Stimulated activated CD4-positive, alpha-beta T cell treated with anti-CD3 and anti-CD28 coated beads, Interleukin-4, amount 100 ng/mL, for 4 hours (primary cell): ENCODE results near the gene EFCAB6.

Experiments
- DNase-seq, 2 experiments: peaks; one replicate each; pipeline ENCODE4 v3.0.0-alpha.2; 2020

Gene EFCAB6

GRCh38 chr22:43744700-43745410, 67.2 kb downstream of the EFCAB6 start:
- no peak for DNase-seq

DNA sequence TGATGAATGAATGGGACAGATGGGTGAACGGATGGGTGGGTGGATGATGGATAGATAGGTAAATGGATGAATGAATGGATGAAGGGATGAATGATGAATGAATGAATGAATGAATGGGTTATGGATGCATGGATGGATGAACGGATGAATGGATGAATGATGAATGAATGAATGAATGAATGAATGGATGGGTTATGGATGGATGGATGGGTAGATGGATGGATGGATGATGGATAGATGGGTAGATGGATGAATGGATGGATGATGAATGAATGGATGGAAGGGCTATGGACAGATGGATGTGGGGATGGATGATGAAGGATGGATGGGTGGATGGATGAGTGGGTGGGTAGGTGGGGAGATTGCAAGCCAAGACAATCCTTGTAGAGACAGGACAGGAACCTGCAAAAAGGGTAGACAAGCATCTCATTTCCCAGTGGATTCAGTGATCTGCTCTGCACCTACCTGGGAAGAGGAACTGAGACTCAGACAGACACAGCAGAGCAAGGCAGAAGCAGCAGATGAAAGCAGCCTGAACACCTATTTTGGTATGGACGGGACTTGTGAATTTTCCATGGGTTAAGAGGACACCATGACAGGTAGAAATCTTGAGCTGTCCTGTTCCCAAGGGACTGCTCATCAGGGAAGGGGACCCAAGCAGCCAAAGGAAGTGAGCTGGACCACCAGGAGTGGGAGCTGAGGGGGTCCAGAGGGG, 68.0 kb downstream of the EFCAB6 start:
- DNase-seq = no peak

DNA sequence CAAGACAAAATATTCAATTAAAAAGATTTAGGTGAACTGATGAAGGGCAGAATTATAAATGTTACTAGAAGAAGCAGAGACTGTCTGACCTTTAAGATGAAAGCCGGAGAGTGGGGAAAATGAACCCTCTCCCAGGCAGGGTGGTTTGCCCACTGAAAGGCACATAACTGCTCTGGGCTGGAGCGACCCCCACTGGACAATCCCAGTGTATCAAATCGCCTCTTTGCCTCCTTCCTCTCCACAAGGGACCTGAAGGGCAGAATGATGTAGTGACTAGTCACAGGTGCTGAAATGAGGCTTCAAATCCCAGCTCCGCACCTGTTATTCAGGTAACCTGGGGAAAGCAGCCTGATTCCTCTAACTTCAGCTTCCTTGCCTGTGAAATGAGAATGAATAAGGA, 69.0 kb downstream of the EFCAB6 start:
- DNase-seq = no peak

GRCh38 chr22:43742154-43742950, 69.8 kb downstream of the EFCAB6 start:
- DNase-seq = no peak

GRCh38 chr22:43740587-43741270, 71.4 kb downstream of the EFCAB6 start:
- no peak for DNase-seq

DNA sequence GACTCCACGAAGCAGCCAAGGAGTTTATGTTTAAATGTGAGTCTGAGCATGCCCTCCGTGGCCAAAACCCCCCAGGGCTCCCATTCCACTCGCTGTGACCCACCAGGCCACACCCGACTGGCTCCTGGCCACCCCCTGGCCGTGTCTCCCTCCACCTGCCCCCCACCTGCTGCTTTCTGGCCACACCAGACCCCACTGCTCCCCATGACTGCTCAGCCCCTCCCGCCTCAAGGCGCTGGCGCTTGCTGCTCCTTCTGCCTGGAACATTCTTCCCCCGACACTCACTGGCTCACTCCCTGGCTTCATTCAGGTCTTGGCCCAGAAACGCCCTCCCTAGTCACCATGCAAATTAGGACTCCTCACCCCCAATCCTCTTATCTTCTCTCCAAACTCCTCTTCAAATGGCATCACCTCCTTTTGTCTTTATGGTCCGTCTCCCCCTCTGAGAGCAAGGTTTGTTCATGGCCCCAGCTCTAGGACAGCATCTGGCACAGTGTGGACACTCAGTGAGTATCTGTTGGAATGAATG, 72.2 kb downstream of the EFCAB6 start:
- no peak for DNase-seq

DNA sequence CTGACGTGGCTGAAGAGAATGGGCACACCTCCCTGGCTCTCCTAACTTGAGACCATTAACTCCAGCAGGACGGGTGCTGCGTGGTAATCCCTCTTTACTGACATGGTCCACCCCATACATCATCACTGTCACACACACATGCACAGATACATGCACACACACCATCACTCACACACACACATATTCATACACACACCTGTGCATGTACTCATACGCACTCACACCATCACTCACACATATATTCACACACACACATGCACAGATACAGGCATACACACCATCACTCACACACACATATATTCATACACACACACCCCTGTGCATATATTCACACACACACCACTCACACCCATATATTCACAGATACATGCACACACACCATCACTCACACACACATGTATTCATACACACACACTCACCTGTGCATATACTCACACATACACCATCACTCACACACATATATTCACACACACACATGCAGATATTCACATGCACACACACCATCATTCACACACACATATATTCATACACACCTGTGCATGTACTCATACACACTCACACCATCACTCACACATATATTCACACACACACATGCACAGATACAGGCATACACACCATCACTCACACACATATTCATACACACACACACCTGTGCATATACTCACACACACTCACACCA, 74.8 kb downstream of the EFCAB6 start:
- no peak for DNase-seq

DNA sequence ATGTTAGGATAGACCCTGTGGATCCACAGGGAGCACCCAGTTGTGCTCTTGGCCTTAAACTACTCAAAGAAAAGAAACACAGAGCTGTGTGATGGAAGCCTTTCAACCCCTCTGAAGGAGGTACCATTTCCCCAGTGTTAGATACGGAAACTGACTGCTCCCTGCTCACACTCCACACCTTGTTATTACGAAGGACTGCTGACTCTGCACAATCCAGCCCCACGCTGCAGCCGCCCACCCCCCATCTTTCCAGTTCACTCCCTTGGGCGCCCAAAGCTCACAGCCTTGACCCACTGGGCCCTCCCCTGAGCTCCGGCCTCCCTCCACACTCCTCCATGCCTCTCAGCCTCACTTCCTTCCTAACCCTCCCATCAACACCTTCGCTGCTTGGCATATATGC, 75.5 kb downstream of the EFCAB6 start:
- no peak for DNase-seq

- DNase-seq = no peak
These were observed 77.5 kb downstream of the EFCAB6 start for GRCh38 chr22:43734370-43735150.

GRCh38 chr22:43733138-43733537, 79.0 kb downstream of the EFCAB6 start:
- DNase-seq = no peak

- DNase-seq = no peak
These were observed 80.1 kb downstream of the EFCAB6 start for GRCh38 chr22:43731988-43732387.

- no peak for DNase-seq
These were observed 85.1 kb downstream of the EFCAB6 start for GRCh38 chr22:43726964-43727543.

- no peak for DNase-seq
These were observed 85.8 kb downstream of the EFCAB6 start for GRCh38 chr22:43726322-43726721.

- DNase-seq = no peak
These were observed 88.3 kb downstream of the EFCAB6 start for GRCh38 chr22:43723816-43724215.

DNA sequence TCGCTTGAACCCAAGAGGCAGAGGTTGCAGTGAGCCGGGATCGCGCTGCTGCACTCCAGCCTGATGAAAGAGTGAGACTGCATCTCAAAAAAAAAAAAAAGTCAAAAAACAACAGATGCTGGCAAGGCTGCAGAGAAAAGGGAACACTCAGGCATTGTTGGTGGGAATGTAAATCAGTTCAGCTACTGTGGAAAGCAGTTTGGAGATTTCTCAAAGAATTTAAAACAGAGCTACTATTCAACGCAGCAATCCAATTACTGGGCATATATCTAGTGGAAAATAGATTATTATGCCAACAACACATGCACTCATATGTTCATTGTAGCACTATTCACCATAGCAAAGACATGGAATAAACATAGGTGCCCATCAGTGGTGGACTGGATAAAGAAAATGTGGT, 89.7 kb downstream of the EFCAB6 start:
- DNase-seq = no peak

- DNase-seq = no peak
These were observed 91.4 kb downstream of the EFCAB6 start for GRCh38 chr22:43720716-43721115.

DNA sequence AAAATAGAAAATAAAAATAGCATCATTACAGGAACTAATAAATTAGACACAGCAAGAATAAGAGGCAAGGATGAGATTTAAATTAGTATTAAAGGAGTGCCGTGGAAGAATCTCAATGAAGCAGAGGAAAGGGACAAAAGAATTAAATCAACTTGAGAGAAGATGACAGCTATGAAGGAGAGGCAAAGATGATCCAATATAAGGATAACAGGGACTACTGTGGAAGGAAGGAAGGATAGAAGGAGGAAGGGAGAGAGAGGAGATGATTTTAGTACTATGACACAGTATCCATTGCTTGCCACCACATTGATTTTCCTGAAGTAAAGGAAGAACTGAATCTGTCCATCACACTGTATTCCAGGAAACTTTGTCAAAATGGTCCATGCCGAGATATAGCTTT, 98.0 kb downstream of the EFCAB6 start:
- no peak for DNase-seq

DNA sequence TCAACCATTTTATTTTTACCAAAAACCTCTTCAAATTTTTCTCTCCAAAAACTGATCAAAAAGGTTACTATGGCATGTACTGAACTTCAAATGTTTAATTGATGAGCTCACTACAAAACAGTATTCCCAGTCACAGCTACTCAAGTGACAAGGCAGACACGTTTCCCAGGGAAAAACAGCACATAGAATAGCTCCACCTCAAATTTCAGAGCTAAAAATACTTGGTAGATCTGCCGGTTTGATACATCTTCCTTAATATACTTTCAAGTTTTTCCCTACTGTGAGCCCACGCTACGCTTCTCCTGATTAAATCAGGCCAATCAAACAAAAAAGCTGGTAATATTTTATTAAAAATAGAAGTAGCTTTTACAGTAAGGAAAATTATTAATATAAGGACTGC, 100.4 kb downstream of the EFCAB6 start:
- DNase-seq = no peak

- DNase-seq = no peak
These were observed 104.5 kb downstream of the EFCAB6 start for GRCh38 chr22:43707648-43708047.

- DNase-seq = no peak
These were observed 105.4 kb downstream of the EFCAB6 start for GRCh38 chr22:43706571-43707328.
